Fibroblast of lung (primary cell): Measurements from ENCODE around the gene CYP4F11.

ENCODE experiments used
- CTCF ChIP-seq, 2 donors: IDR thresholded peaks in 1 of 2; conservative IDR thresholded peaks in 1 of 2; 1 replicate in 1 of 2; 2 replicates in 1 of 2; pipeline ENCODE4 v1.5.1; 2011 to 2012; ENCODE audit warnings: low read length in 2 of 2, control low read depth in 1 of 2, inconsistent platforms in 1 of 2, low read depth in 1 of 2, mild to moderate bottlenecking in 1 of 2
- EZH2 ChIP-seq: IDR thresholded peaks from 2 replicates; pipeline ENCODE4 v1.5.1; 2012; ENCODE audit warnings: low read length, control low read depth, mild to moderate bottlenecking; ENCODE audit errors: missing control alignments

DNA sequence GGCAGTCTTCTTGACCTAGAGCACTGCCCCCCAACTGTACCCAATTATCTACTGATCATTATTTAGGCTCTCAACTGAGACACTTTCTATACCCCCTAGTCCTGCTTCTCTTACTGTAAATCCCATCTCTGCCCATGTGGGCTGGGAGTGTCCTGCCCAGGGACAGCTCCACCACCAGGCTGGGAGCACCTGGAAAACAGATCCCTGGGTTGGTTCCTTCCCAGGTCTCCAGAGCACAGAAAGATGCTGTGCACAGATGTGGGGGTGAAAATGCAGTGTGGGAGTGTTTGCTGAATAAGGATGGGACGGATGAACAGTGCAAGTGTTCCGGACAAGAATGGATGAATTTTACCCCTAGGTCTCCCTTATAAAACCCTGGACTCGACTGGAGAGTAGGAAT is 49.2 kb downstream of the CYP4F11 start:
- no peak for TF ChIP-seq CTCF (conservative IDR thresholded peaks at IDR 0.05 in 1 of 2, IDR thresholded peaks at IDR 0.05 in 1 of 2; ENCODE audit: low read depth in 1 of 2, low read length in 2 of 2)
- TF ChIP-seq EZH2: no peak
